Tibial nerve (tissue), 4 donors: ENCODE data around the gene TBCD. TPM values are rescaled to one million over a fixed set of nuclear protein-coding genes. Genes with fewer than 3 reads are reported as not detected.

Experiments
- DNase-seq, 2 donors: peaks; one replicate each; pipeline ENCODE4 v3.0.0-alpha.2; 2019; ENCODE audit warnings: low spot score in 2 of 2
- H3K27ac ChIP-seq, 4 donors: fragments of 200-600 bp; sonication (generic) in 3 of 4; one replicate each; pipeline ENCODE4 v1.5.1; 2017 to 2019; ENCODE audit warnings: mild to moderate bottlenecking in 1 of 4
- H3K27me3 ChIP-seq, 2 donors: fragments of 200-600 bp; sonication (generic) in 1 of 2; one replicate each; pipeline versions ENCODE4 v1.5.1 to v1.6.0; 2017 to 2019
- H3K36me3 ChIP-seq, 3 donors: fragments of 200-600 bp; sonication (generic); one replicate each; pipeline ENCODE4 v1.5.1; 2018 to 2019
- H3K4me1 ChIP-seq, 4 donors: fragments of 200-600 bp; sonication (generic) in 3 of 4; one replicate each; pipeline ENCODE4 v1.5.1; 2017 to 2019
- H3K4me3 ChIP-seq, 4 donors: fragments of 200-600 bp; sonication (generic) in 3 of 4; one replicate each; pipeline ENCODE4 v1.5.1; 2017 to 2019; ENCODE audit warnings: mild to moderate bottlenecking in 1 of 4, moderate library complexity in 1 of 4
- H3K9me3 ChIP-seq, 4 donors: fragments of 200-600 bp; sonication (generic) in 3 of 4; one replicate each; pipeline ENCODE4 v1.5.1; 2017 to 2019
- EP300 ChIP-seq, 2 donors: sonication (generic); formaldehyde crosslinking; IDR thresholded peaks; one replicate each; pipeline ENCODE4 v1.6.1; 2017; ENCODE audit warnings: antibody characterized with exemption in 2 of 2, mild to moderate bottlenecking in 1 of 2
- POLR2A ChIP-seq, 2 donors: fragments of 450-650 bp; IDR thresholded peaks; one replicate each; pipeline ENCODE4 v1.6.1; 2017; ENCODE audit warnings: antibody characterized with exemption in 2 of 2, mild to moderate bottlenecking in 2 of 2, moderate library complexity in 2 of 2
- WGBS, 2 donors: methylation state at CpG; one replicate each; pipeline ENCODE4 v1.1.5; 2018; 5-methylcytosine and 5-hydroxymethylcytosine counted together
- total RNA-seq, 4 donors: library from RNA; depleted of rRNA; stranded (reverse); fragments of >200 nt; gene quantifications; one replicate each; pipeline ENCODE4 v1.1.0, GENCODE V29; 2016
- TF ChIP-seq, protein P1 (sequence below), 5 experiments: fragments of 200-600 bp in 3 of 5; fragments of 450-650 bp in 2 of 5; sonication (generic) in 3 of 5; IDR thresholded peaks; one replicate each; pipeline ENCODE4 v1.5.1; 2016 to 2019; ENCODE audit warnings: antibody characterized with exemption in 5 of 5, mild to moderate bottlenecking in 3 of 5, moderate library complexity in 2 of 5

Gene TBCD
- total RNA-seq, 4 donors from 2014 or later: 42.6 to 115 (median 87.9) TPM

DNA sequence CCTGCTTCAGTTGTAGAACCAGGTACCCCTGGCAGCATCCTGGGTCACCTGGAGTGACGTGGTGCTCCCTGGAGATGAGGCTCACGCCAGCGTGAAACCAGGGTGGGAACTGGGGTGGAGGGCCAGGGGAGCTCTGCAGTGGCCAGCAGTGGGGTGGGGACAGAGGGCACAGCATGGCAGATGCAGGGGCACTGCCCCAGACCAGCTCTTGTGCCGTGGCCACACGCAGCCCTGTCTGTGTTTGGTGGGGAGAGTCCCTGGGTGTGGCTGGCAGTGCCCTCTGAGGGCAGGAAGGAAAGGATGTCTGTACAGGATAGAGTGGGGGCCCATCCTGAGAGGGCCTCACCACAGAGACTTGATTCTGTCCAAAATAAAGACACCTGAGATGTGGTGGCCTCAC lies 63.5 kb downstream of the TBCD start:
- Histone ChIP-seq H3K27me3 (no peaks in the 10 kb centered on the region), H3K9me3 (peaks cover 0 to 15% (median under 1%) of the 10 kb centered on the region in 4 donors), H3K4me3 (no peak overlapping the region), H3K36me3 (peaks cover 0 to 94% (median 0%) of the 10 kb centered on the region in 3 donors), H3K27ac (no peak overlapping the region), H3K4me1 (no peaks in the 10 kb centered on the region)
- WGBS, 2 donors: 92 to 95% methylated on average over 5 of the region's 5 CpGs
- no peak for DNase-seq
- TF ChIP-seq, protein P1, sequence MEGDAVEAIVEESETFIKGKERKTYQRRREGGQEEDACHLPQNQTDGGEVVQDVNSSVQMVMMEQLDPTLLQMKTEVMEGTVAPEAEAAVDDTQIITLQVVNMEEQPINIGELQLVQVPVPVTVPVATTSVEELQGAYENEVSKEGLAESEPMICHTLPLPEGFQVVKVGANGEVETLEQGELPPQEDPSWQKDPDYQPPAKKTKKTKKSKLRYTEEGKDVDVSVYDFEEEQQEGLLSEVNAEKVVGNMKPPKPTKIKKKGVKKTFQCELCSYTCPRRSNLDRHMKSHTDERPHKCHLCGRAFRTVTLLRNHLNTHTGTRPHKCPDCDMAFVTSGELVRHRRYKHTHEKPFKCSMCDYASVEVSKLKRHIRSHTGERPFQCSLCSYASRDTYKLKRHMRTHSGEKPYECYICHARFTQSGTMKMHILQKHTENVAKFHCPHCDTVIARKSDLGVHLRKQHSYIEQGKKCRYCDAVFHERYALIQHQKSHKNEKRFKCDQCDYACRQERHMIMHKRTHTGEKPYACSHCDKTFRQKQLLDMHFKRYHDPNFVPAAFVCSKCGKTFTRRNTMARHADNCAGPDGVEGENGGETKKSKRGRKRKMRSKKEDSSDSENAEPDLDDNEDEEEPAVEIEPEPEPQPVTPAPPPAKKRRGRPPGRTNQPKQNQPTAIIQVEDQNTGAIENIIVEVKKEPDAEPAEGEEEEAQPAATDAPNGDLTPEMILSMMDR (IDR thresholded peaks at IDR 0.05): no peak
- TF ChIP-seq POLR2A (IDR thresholded peaks at IDR 0.05): no peak
- TF ChIP-seq EP300 (IDR thresholded peaks at IDR 0.05): no peak

- 85 to 90% methylated on average over 13 of the region's 13 CpGs for WGBS, 2 donors
- no peak overlapping the region for H3K4me3 ChIP-seq
- no peak for DNase-seq
- peaks cover 0 to 94% (median 0%) of the 10 kb centered on the region in 3 donors for H3K36me3 ChIP-seq
- H3K27me3 ChIP-seq: no peaks in the 10 kb centered on the region
- no peak overlapping the region for H3K27ac ChIP-seq
- TF ChIP-seq, protein P1 (IDR thresholded peaks at IDR 0.05): no peak
- TF ChIP-seq POLR2A (IDR thresholded peaks at IDR 0.05) (no peak), EP300 (IDR thresholded peaks at IDR 0.05) (no peak)
- H3K4me1 ChIP-seq: no peaks in the 10 kb centered on the region
- peaks cover 0 to 20% (median 2%) of the 10 kb centered on the region in 4 donors for H3K9me3 ChIP-seq
Measured at GRCh38 chr17:82815790-82816305, 64.0 kb downstream of the TBCD start.

GRCh38 chr17:82816358-82816757 lies 64.5 kb downstream of the TBCD start:
- TF ChIP-seq POLR2A (IDR thresholded peaks at IDR 0.05) (no peak), EP300 (IDR thresholded peaks at IDR 0.05) (no peak)
- TF ChIP-seq, protein P1 (IDR thresholded peaks at IDR 0.05): no peak
- Histone ChIP-seq H3K4me1 (no peaks in the 10 kb centered on the region), H3K27me3 (no peaks in the 10 kb centered on the region), H3K9me3 (peaks cover 0 to 23% (median 2%) of the 10 kb centered on the region in 4 donors), H3K36me3 (peaks cover 0 to 94% (median 0%) of the 10 kb centered on the region in 3 donors), H3K27ac (no peak overlapping the region), H3K4me3 (no peak overlapping the region)
- no peak for DNase-seq
- 85% methylated on average over 7 of the region's 7 CpGs for WGBS, 2 donors

DNA sequence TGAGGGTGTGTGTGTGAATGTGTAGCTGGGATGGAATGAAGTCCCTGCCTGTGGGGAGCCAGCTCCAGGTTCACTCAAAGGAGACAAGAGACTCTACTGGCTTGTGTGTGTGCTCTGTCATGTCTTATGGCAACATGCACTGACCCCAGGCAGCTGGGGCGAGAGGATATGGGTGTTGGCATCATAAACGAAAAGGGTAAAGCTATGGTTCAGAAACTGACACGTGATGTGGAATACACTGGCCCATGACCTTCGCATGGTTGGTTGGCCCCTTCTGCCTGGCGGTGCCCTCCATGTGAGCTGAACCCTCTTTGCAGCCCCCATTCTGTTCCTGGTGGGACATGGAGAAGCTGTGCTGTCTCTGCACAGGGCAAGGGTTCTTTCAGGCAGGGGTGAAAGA lies 66.1 kb downstream of the TBCD start:
- H3K4me3 ChIP-seq: no peak overlapping the region
- WGBS, 2 donors: 92 to 94% methylated on average over 5 of the region's 5 CpGs
- H3K27ac ChIP-seq: no peak overlapping the region

More for the DNA sequence above, 66.1 kb downstream of the TBCD start:
- TF ChIP-seq POLR2A (IDR thresholded peaks at IDR 0.05) (no peak), EP300 (IDR thresholded peaks at IDR 0.05) (no peak)
- TF ChIP-seq, protein P1 (IDR thresholded peaks at IDR 0.05): no peak
- Histone ChIP-seq H3K9me3 (peaks cover 0 to 23% (median 2%) of the 10 kb centered on the region in 4 donors), H3K36me3 (peaks cover 0 to 94% (median 0%) of the 10 kb centered on the region in 3 donors), H3K4me1 (no peaks in the 10 kb centered on the region), H3K27me3 (no peaks in the 10 kb centered on the region)
- DNase-seq: no peak
